ENCODE results near the gene VAT1L. TPM values are rescaled to one million over a fixed set of nuclear protein-coding genes. Genes with fewer than 3 reads are reported as not detected.
A peak's percentile ranks its signal among the peaks of the same experiment; 100 is the strongest.

The VAT1L gene
- total and polyA plus RNA-seq, 3 donors from 2014 or later: 4.2 to 5.2 (median 4.6) TPM

GRCh38 chr16:77801817-77802216, 13.5 kb downstream of the VAT1L start:
- WGBS, 2 donors: 90 to 93% methylated on average over 8 of the region's 8 CpGs
- intact Hi-C loops (cut with DNase I; ENCODE audit: low total_unique reads): no loop called here

GRCh38 chr16:77805398-77805797, 17.0 kb downstream of the VAT1L start:
- H3K4me1 ChIP-seq: no peaks in the 10 kb centered on the region
- TF ChIP-seq POLR2A (IDR thresholded peaks at IDR 0.05): no peak
- TF ChIP-seq, protein P1, sequence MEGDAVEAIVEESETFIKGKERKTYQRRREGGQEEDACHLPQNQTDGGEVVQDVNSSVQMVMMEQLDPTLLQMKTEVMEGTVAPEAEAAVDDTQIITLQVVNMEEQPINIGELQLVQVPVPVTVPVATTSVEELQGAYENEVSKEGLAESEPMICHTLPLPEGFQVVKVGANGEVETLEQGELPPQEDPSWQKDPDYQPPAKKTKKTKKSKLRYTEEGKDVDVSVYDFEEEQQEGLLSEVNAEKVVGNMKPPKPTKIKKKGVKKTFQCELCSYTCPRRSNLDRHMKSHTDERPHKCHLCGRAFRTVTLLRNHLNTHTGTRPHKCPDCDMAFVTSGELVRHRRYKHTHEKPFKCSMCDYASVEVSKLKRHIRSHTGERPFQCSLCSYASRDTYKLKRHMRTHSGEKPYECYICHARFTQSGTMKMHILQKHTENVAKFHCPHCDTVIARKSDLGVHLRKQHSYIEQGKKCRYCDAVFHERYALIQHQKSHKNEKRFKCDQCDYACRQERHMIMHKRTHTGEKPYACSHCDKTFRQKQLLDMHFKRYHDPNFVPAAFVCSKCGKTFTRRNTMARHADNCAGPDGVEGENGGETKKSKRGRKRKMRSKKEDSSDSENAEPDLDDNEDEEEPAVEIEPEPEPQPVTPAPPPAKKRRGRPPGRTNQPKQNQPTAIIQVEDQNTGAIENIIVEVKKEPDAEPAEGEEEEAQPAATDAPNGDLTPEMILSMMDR (IDR thresholded peaks at IDR 0.05): no peak
- no peak overlapping the region for H3K4me3 ChIP-seq
- no peaks in the 10 kb centered on the region for H3K36me3 ChIP-seq (ENCODE audit: low read depth, missing control alignments)
- 52 to 57% methylated on average over 10 of the region's 10 CpGs for WGBS, 2 donors
- DNase-seq: peak; percentile 68
- no peak overlapping the region for H3K27ac ChIP-seq
- no peaks in the 10 kb centered on the region for H3K27me3 ChIP-seq
- intact Hi-C loops (cut with DNase I; ENCODE audit: low total_unique reads): no loop called here
- no peaks in the 10 kb centered on the region for H3K9me3 ChIP-seq

More at GRCh38 chr16:77801817-77802216, 13.5 kb downstream of the VAT1L start:
- H3K36me3 ChIP-seq (ENCODE audit: low read depth, missing control alignments): no peaks in the 10 kb centered on the region
- TF ChIP-seq, protein P1 (IDR thresholded peaks at IDR 0.05): no peak
- no peak for TF ChIP-seq POLR2A (IDR thresholded peaks at IDR 0.05)
- H3K4me1 ChIP-seq: no peaks in the 10 kb centered on the region
- no peak overlapping the region for H3K4me3 ChIP-seq
- no peaks in the 10 kb centered on the region for H3K9me3 ChIP-seq
- H3K27me3 ChIP-seq: no peaks in the 10 kb centered on the region
- peak overlapping the region in 1 of 2 donors; percentile 12 for H3K27ac ChIP-seq
- no peak for DNase-seq

- H3K27ac ChIP-seq: no peak overlapping the region
- H3K9me3 ChIP-seq: no peaks in the 10 kb centered on the region
- no peak for DNase-seq
- TF ChIP-seq, protein P1 (IDR thresholded peaks at IDR 0.05): no peak
- no peak for TF ChIP-seq POLR2A (IDR thresholded peaks at IDR 0.05)
- no peak overlapping the region for H3K4me3 ChIP-seq
- intact Hi-C loops (cut with DNase I; ENCODE audit: low total_unique reads): no loop called here
- no peaks in the 10 kb centered on the region for H3K27me3 ChIP-seq
- no peaks in the 10 kb centered on the region for H3K36me3 ChIP-seq (ENCODE audit: low read depth, missing control alignments)
- WGBS, 2 donors: 54 to 55% methylated on average over 1 of the region's 1 CpG
- H3K4me1 ChIP-seq: no peaks in the 10 kb centered on the region
Observed at GRCh38 chr16:77807021-77807420, 18.7 kb downstream of the VAT1L start.

- TF ChIP-seq, protein P1 (IDR thresholded peaks at IDR 0.05): no peak
- TF ChIP-seq POLR2A (IDR thresholded peaks at IDR 0.05): no peak
- DNase-seq: no peak
- Histone ChIP-seq H3K4me1 (no peaks in the 10 kb centered on the region), H3K36me3 (ENCODE audit: low read depth, missing control alignments) (no peaks in the 10 kb centered on the region), H3K27ac (no peak overlapping the region), H3K9me3 (no peaks in the 10 kb centered on the region), H3K27me3 (no peaks in the 10 kb centered on the region), H3K4me3 (no peak overlapping the region)
- intact Hi-C loops (cut with DNase I; ENCODE audit: low total_unique reads): no loop called here
- 31 to 52% methylated on average over 2 of the region's 2 CpGs for WGBS, 2 donors
Observed at GRCh38 chr16:77812856-77813500, 24.6 kb downstream of the VAT1L start.

DNA sequence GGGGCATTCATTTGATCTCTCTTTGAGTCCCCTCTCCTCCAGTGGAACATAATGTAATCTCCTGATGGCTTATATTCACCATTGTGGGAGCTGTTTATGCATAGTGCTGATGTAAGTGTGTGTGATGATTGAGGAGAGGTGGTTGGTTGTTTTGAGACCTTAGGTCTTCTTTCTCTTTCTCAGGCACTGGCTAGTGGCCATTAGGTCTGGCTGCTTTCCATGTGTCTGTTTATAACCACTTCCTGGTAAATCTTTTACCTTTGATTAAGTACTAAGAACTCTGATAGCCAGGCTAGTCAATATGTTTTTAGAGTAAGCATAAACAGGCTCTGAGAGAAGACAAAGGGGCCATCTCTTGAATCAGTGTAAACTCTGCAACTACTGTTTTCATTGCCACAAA, 27.9 kb downstream of the VAT1L start:
- TF ChIP-seq POLR2A (IDR thresholded peaks at IDR 0.05): no peak
- intact Hi-C loops (cut with DNase I; ENCODE audit: low total_unique reads): no loop called here
- Histone ChIP-seq H3K36me3 (ENCODE audit: low read depth, missing control alignments) (no peaks in the 10 kb centered on the region), H3K27ac (no peak overlapping the region), H3K4me1 (no peaks in the 10 kb centered on the region), H3K9me3 (no peaks in the 10 kb centered on the region), H3K4me3 (no peak overlapping the region), H3K27me3 (no peaks in the 10 kb centered on the region)
- no peak for DNase-seq

Data from testis (tissue), 3 donors.